Measurements from ENCODE around the gene NOP14.
"Not testable (repeated sequence)": the region's sequence is repeated elsewhere in the genome, so short reads cannot be mapped to it uniquely, and the experiment has no call there.

Gene NOP14

GRCh38 chr4:2962614-2963174 is 512 bp downstream of the NOP14 start:
- FAIRE-seq: no peak
- TF ChIP-seq CTCF (IDR thresholded peaks at IDR 0.05; ENCODE audit: insufficient read depth, missing control alignments): no peak
- no peak for DNase-seq (ENCODE audit: insufficient read length, low spot score)

GRCh38 chr4:2961811-2962441 is 1.3 kb downstream of the NOP14 start:
- no peak for FAIRE-seq
- no peak for TF ChIP-seq CTCF (IDR thresholded peaks at IDR 0.05; ENCODE audit: insufficient read depth, missing control alignments)
- no peak for DNase-seq (ENCODE audit: insufficient read length, low spot score)

- DNase-seq (ENCODE audit: insufficient read length, low spot score) (no peak), FAIRE-seq (no peak)
- no peak for TF ChIP-seq CTCF (IDR thresholded peaks at IDR 0.05; ENCODE audit: insufficient read depth, missing control alignments)
Observed at GRCh38 chr4:2961421-2961810, 1.8 kb downstream of the NOP14 start.

- not testable (repeated sequence) for FAIRE-seq; DNase-seq (ENCODE audit: insufficient read length, low spot score)
Observed at GRCh38 chr4:2960450-2960849, 2.8 kb downstream of the NOP14 start.

- FAIRE-seq: no peak
- DNase-seq (ENCODE audit: insufficient read length, low spot score): no peak
- TF ChIP-seq CTCF (IDR thresholded peaks at IDR 0.05; ENCODE audit: insufficient read depth, missing control alignments): no peak
Observed at GRCh38 chr4:2958446-2958845, 4.8 kb downstream of the NOP14 start.

GRCh38 chr4:2955186-2956044 is 7.8 kb downstream of the NOP14 start:
- TF ChIP-seq CTCF (IDR thresholded peaks at IDR 0.05; ENCODE audit: insufficient read depth, missing control alignments): peak; percentile 5
- DNase-seq (ENCODE audit: insufficient read length, low spot score); FAIRE-seq: not testable (repeated sequence)

GRCh38 chr4:2954358-2955185 is 8.6 kb downstream of the NOP14 start:
- DNase-seq (ENCODE audit: insufficient read length, low spot score) (peak; percentile 18), FAIRE-seq (no peak)
- TF ChIP-seq CTCF (IDR thresholded peaks at IDR 0.05; ENCODE audit: insufficient read depth, missing control alignments): peak; percentile 33

Measured in D721Med (cell line).